ENCODE results near the gene ACACA.
A peak's percentile ranks its signal among the peaks of the same experiment; 100 is the strongest.

Gene ACACA

DNA sequence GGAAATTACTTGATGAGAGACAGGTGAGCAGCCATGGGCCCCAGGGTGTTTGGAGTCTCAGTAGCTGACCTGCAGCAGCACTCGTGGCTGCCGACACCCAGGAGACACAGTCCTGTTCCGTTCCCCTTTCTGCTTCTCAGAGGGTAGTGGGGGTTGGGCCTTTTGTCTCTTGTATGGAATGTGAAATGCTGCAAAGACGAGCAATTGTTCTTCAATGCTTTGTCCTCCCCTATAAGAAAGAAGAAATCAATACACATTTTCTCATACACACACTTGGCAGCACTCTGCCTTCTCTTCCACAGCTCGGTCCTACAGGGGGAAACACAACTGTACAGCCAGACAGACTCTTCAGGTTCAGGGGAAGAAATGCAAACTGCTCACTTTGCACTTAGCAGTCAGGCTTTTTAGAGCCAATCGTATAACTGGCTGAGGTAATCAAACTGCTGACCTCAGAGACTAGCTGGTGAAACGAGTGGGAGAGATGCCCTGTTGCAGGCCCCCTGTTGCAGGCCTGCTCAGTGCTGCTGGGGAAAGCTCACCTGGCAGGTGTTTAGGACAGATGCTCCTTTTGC, 361.2 kb downstream of the ACACA start:
- Mint-ChIP-seq H3K4me1 (peaks cover 15% of the 10 kb centered on the region), H3K27me3 (no peaks in the 10 kb centered on the region), H3K4me3 (no peak overlapping the region), H3K27ac (ENCODE audit: low read depth) (no peak overlapping the region), H3K9me3 (no peaks in the 10 kb centered on the region), H3K36me3 (ENCODE audit: insufficient read depth) (peaks cover 12% of the 10 kb centered on the region)
- ATAC-seq (replicated peaks; ENCODE audit: extremely low read depth, poor library complexity, severe bottlenecking) (no peak), DNase-seq (ENCODE audit: low spot score in 2 of 2) (no peak)

GRCh38 chr17:37043201-37043600, 363.4 kb downstream of the ACACA start:
- Mint-ChIP-seq H3K36me3 (ENCODE audit: insufficient read depth) (peaks cover 16% of the 10 kb centered on the region), H3K27me3 (no peaks in the 10 kb centered on the region), H3K4me3 (no peak overlapping the region), H3K4me1 (peaks cover 22% of the 10 kb centered on the region), H3K27ac (ENCODE audit: low read depth) (peak overlapping the region; percentile 6), H3K9me3 (no peaks in the 10 kb centered on the region)
- no peak for ATAC-seq (replicated peaks; ENCODE audit: extremely low read depth, poor library complexity, severe bottlenecking)
- no peak for DNase-seq (ENCODE audit: low spot score in 2 of 2)

DNA sequence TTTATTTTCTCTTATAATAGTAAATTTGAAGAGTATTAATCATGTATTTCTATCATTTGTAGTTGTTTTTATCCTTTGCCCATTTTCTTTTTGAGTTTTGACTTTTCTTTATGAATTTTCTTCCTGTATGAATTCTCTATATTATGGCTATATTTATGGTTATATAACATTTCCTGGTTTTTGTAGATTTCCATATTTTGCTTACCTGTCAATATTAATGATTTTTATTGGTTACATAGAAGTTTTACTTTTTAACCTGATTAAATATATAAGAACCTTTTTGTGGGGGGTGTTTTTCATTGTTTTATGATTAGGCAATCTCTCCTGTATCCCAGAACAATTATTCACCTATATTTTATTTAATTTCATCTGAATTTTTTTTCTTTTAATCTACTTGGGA, 364.7 kb downstream of the ACACA start:
- ATAC-seq (replicated peaks; ENCODE audit: extremely low read depth, poor library complexity, severe bottlenecking) (no peak), DNase-seq (ENCODE audit: low spot score in 2 of 2) (no peak)
- H3K9me3 Mint-ChIP-seq, result no peaks in the 10 kb centered on the region
- H3K27me3 Mint-ChIP-seq, result no peaks in the 10 kb centered on the region
- H3K4me3 Mint-ChIP-seq, result no peak overlapping the region
- H3K4me1 Mint-ChIP-seq, result peaks cover 22% of the 10 kb centered on the region
- H3K27ac Mint-ChIP-seq (ENCODE audit: low read depth), result no peak overlapping the region
- peaks cover 12% of the 10 kb centered on the region for H3K36me3 Mint-ChIP-seq (ENCODE audit: insufficient read depth)

GRCh38 chr17:37039269-37039668, 367.4 kb downstream of the ACACA start:
- no peak overlapping the region for H3K4me3 Mint-ChIP-seq
- H3K9me3 Mint-ChIP-seq, result no peaks in the 10 kb centered on the region
- H3K27ac Mint-ChIP-seq (ENCODE audit: low read depth), result no peak overlapping the region
- H3K4me1 Mint-ChIP-seq, result peaks cover 28% of the 10 kb centered on the region
- H3K27me3 Mint-ChIP-seq, result no peaks in the 10 kb centered on the region
- peaks cover 20% of the 10 kb centered on the region for H3K36me3 Mint-ChIP-seq (ENCODE audit: insufficient read depth)
- ATAC-seq (replicated peaks; ENCODE audit: extremely low read depth, poor library complexity, severe bottlenecking) (no peak), DNase-seq (ENCODE audit: low spot score in 2 of 2) (no peak)

- H3K27me3 Mint-ChIP-seq, result no peaks in the 10 kb centered on the region
- H3K27ac Mint-ChIP-seq (ENCODE audit: low read depth), result no peak overlapping the region
- no peaks in the 10 kb centered on the region for H3K9me3 Mint-ChIP-seq
- DNase-seq (ENCODE audit: low spot score in 2 of 2) (no peak), ATAC-seq (replicated peaks; ENCODE audit: extremely low read depth, poor library complexity, severe bottlenecking) (no peak)
- peaks cover 23% of the 10 kb centered on the region for H3K36me3 Mint-ChIP-seq (ENCODE audit: insufficient read depth)
- H3K4me3 Mint-ChIP-seq, result no peak overlapping the region
- H3K4me1 Mint-ChIP-seq, result peaks cover 22% of the 10 kb centered on the region
Measured at GRCh38 chr17:37037590-37038155, 369.0 kb downstream of the ACACA start.

Data from central memory CD8-positive, alpha-beta T cell (primary cell).